Ascending aorta (tissue), 2 donors: ENCODE data around the gene C19orf73. TPM values are rescaled to one million over a fixed set of nuclear protein-coding genes. Genes with fewer than 3 reads are reported as not detected.

Source experiments
- DNase-seq, 2 donors: peaks; one replicate each; pipeline ENCODE4 v3.0.0-alpha.2; 2019; ENCODE audit warnings: low spot score in 2 of 2
- H3K27ac ChIP-seq, 2 donors: fragments of 200-600 bp; sonication (generic); one replicate each; pipeline ENCODE4 v1.5.1; 2016 to 2017; ENCODE audit warnings: mild to moderate bottlenecking in 1 of 2
- H3K27me3 ChIP-seq: fragments of 200-600 bp; sonication (generic); one replicate; pipeline ENCODE4 v1.5.1; 2017
- H3K36me3 ChIP-seq, 2 donors: fragments of 200-600 bp; sonication (generic); one replicate each; pipeline ENCODE4 v1.5.1; 2016
- H3K4me1 ChIP-seq, 2 donors: fragments of 200-600 bp; sonication (generic); one replicate each; pipeline ENCODE4 v1.5.1; 2016 to 2017; ENCODE audit warnings: mild to moderate bottlenecking in 1 of 2
- H3K4me3 ChIP-seq, 2 donors: fragments of 200-600 bp; sonication (generic); one replicate each; pipeline ENCODE4 v1.5.1; 2016 to 2017; ENCODE audit warnings: mild to moderate bottlenecking in 1 of 2
- H3K9me3 ChIP-seq, 2 donors: fragments of 200-600 bp; sonication (generic); one replicate each; pipeline ENCODE4 v1.5.1; 2016
- intact Hi-C: fragments of 100-400 bp; cut with DNase I; formaldehyde crosslinking; loops from one replicate; pipeline ENCODE4 v1.15.1; 2023
- total RNA-seq: library from RNA; depleted of rRNA; stranded (reverse); fragments of >200 nt; gene quantifications from one replicate; pipeline ENCODE4 v1.1.0, GENCODE V29; 2016
- TF ChIP-seq, protein P1 (sequence below), 3 experiments: fragments of 200-600 bp in 2 of 3; fragments of 450-650 bp in 1 of 3; sonication (generic) in 2 of 3; IDR thresholded peaks; one replicate each; pipeline ENCODE4 v1.5.1; 2016 to 2019; ENCODE audit warnings: antibody characterized with exemption in 3 of 3, mild to moderate bottlenecking in 1 of 3, moderate library complexity in 1 of 3

Gene C19orf73
- total RNA-seq, 1 donor from 2014 or later, result not detected

DNA sequence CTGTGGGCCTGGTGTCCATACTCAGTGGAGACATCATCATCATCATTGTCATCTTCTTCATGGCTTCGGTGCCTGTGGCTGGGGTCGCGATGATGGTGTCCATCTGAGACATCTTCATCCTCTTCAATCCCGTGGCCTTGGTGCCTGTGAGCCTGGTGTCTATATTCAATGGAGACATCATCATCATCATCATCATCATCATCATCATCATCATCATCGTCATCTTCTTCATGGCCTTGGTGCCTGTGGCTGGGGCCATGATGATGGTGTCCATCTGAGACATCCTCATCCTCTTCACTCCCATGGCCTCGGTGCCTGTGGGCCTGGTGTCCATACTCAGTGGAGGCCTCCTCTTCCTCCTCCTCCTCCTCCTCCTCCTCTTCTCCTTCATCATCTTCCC, 35.3 kb upstream of the C19orf73 start:
- DNase-seq, result no peak
- peaks cover 3 to 11% of the 10 kb centered on the region in 2 donors for H3K4me1 ChIP-seq
- TF ChIP-seq, protein P1, sequence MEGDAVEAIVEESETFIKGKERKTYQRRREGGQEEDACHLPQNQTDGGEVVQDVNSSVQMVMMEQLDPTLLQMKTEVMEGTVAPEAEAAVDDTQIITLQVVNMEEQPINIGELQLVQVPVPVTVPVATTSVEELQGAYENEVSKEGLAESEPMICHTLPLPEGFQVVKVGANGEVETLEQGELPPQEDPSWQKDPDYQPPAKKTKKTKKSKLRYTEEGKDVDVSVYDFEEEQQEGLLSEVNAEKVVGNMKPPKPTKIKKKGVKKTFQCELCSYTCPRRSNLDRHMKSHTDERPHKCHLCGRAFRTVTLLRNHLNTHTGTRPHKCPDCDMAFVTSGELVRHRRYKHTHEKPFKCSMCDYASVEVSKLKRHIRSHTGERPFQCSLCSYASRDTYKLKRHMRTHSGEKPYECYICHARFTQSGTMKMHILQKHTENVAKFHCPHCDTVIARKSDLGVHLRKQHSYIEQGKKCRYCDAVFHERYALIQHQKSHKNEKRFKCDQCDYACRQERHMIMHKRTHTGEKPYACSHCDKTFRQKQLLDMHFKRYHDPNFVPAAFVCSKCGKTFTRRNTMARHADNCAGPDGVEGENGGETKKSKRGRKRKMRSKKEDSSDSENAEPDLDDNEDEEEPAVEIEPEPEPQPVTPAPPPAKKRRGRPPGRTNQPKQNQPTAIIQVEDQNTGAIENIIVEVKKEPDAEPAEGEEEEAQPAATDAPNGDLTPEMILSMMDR (IDR thresholded peaks at IDR 0.05), result no peak
- no peaks in the 10 kb centered on the region for H3K36me3 ChIP-seq
- intact Hi-C loops, result no loop called here
- peak overlapping the region in 1 of 2 donors; percentile 60 for H3K27ac ChIP-seq
- H3K9me3 ChIP-seq, result no peaks in the 10 kb centered on the region
- H3K4me3 ChIP-seq, result no peak overlapping the region
- no peaks in the 10 kb centered on the region for H3K27me3 ChIP-seq

DNA sequence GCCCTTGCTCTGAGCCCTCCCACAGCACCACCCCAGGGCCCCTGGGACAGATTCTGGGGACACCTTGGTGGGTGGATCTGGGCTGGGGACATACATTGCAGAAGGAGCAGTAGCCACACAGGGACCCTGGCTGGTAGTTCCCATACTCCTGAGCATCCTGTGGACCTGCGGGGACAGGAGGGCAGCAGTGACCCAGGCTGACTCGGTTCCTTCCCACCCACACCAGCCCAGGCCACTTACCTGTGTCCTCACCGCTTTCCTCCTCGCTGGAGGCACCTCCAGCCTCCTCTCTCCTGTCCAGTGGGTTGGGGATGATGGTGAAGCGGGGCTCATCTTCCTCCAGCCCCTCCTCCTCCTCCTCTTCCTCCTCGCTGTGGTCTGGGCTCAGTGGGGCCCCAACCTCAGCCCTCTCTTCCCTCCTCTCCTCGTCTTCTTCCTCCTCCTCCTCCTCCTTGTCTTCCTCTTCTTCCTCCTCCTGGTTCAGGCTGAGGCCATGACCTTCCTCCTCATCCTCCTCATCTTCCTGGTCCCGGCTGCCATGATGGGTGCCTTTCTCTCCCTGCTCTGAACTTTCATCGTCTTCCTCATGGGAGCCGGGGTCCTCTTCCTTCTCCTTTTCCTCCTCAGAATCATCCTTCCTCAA, 34.3 kb upstream of the C19orf73 start:
- Histone ChIP-seq H3K27me3 (no peaks in the 10 kb centered on the region), H3K9me3 (no peaks in the 10 kb centered on the region), H3K36me3 (no peaks in the 10 kb centered on the region), H3K27ac (no peak overlapping the region), H3K4me3 (no peak overlapping the region), H3K4me1 (peaks cover 5 to 18% of the 10 kb centered on the region in 2 donors)
- intact Hi-C loops, result no loop called here
- DNase-seq, result no peak
- TF ChIP-seq, protein P1 (IDR thresholded peaks at IDR 0.05), result no peak

GRCh38 chr19:49152119-49152550, 33.2 kb upstream of the C19orf73 start:
- Histone ChIP-seq H3K36me3 (no peaks in the 10 kb centered on the region), H3K27me3 (no peaks in the 10 kb centered on the region), H3K4me3 (no peak overlapping the region), H3K9me3 (no peaks in the 10 kb centered on the region), H3K27ac (peak overlapping the region; percentile 4 to 82), H3K4me1 (peaks cover 5 to 18% of the 10 kb centered on the region in 2 donors)
- TF ChIP-seq, protein P1 (IDR thresholded peaks at IDR 0.05), result no peak
- intact Hi-C loops, result no loop called here
- no peak for DNase-seq

- TF ChIP-seq, protein P1 (IDR thresholded peaks at IDR 0.05), result no peak
- peak overlapping the region; percentile 71 to 82 for H3K27ac ChIP-seq
- no peaks in the 10 kb centered on the region for H3K36me3 ChIP-seq
- H3K4me3 ChIP-seq, result peak overlapping the region in 1 of 2 donors; percentile 89
- H3K4me1 ChIP-seq, result peaks cover 5 to 18% of the 10 kb centered on the region in 2 donors
- no peaks in the 10 kb centered on the region for H3K9me3 ChIP-seq
- intact Hi-C loops, result no loop called here
- no peaks in the 10 kb centered on the region for H3K27me3 ChIP-seq
- DNase-seq, result peak in 1 of 2 donors; percentile 80
Measured at GRCh38 chr19:49151267-49152118, 32.5 kb upstream of the C19orf73 start.

- no peaks in the 10 kb centered on the region for H3K36me3 ChIP-seq
- H3K4me3 ChIP-seq, result peak overlapping the region; percentile 55 to 89
- no peaks in the 10 kb centered on the region for H3K27me3 ChIP-seq
- H3K4me1 ChIP-seq, result peaks cover 5 to 20% of the 10 kb centered on the region in 2 donors
- TF ChIP-seq, protein P1 (IDR thresholded peaks at IDR 0.05), result no peak
- peak overlapping the region; percentile 71 to 82 for H3K27ac ChIP-seq
- no peaks in the 10 kb centered on the region for H3K9me3 ChIP-seq
- intact Hi-C loops, result no loop called here
- DNase-seq, result no peak
Measured at GRCh38 chr19:49150944-49151243, 32.0 kb upstream of the C19orf73 start.
